Thymus (tissue), 11 donors: ENCODE data around the gene AOX1. TPM values are rescaled to one million over a fixed set of nuclear protein-coding genes. Genes with fewer than 3 reads are reported as not detected.
"Not testable (repeated sequence)": the region's sequence is repeated elsewhere in the genome, so short reads cannot be mapped to it uniquely, and the experiment has no call there.

Source experiments
- DNase-seq, 9 donors: peaks; one replicate each; pipeline ENCODE4 v3.0.0-alpha.2; 2013; ENCODE audit warnings: low spot score in 9 of 9, low read depth in 6 of 9, missing footprints in 1 of 9
- H3K27ac ChIP-seq, 2 donors: one replicate each; pipeline ENCODE4 v1.5.1; 2013; ENCODE audit warnings: control low read depth in 1 of 2, low read depth in 1 of 2, low read length in 1 of 2, mild to moderate bottlenecking in 1 of 2, moderate library complexity in 1 of 2
- H3K27me3 ChIP-seq, 2 donors: one replicate each; pipeline ENCODE4 v1.5.1; 2013; ENCODE audit warnings: low read length in 1 of 2; ENCODE audit not compliant: control insufficient read depth in 2 of 2, insufficient read depth in 1 of 2
- H3K36me3 ChIP-seq, 2 donors: one replicate each; pipeline ENCODE4 v1.5.1; 2013; ENCODE audit warnings: low read length in 1 of 2, mild to moderate bottlenecking in 1 of 2, moderate library complexity in 1 of 2; ENCODE audit not compliant: control insufficient read depth in 2 of 2, insufficient read depth in 2 of 2
- H3K4me1 ChIP-seq, 2 donors: one replicate each; pipeline ENCODE4 v1.5.1; 2013; ENCODE audit warnings: low read length in 2 of 2; ENCODE audit not compliant: control insufficient read depth in 2 of 2, insufficient read depth in 2 of 2
- H3K4me3 ChIP-seq, 2 donors: one replicate each; pipeline ENCODE4 v1.5.1; 2013; ENCODE audit warnings: low read length in 2 of 2, control low read depth in 1 of 2, mild to moderate bottlenecking in 1 of 2
- H3K9me3 ChIP-seq, 2 donors: one replicate each; pipeline ENCODE4 v1.5.1; 2013; ENCODE audit warnings: low read length in 1 of 2, mild to moderate bottlenecking in 1 of 2; ENCODE audit not compliant: control insufficient read depth in 2 of 2, insufficient read depth in 1 of 2
- WGBS: extraction: QIAGEN DNeasy Blood & Tissue Kit; methylation state at CpG from one replicate; pipeline ENCODE4 v1.1.7; 2013; 5-methylcytosine and 5-hydroxymethylcytosine counted together
- polyA plus RNA-seq: library from polyadenylated mRNA; stranded (reverse); fragments of 200-250 nt; gene quantifications from one replicate; pipeline ENCODE4 v1.2.3, GENCODE V29; 2013
- total RNA-seq: library from RNA; stranded (reverse); fragments of 120-200 nt; gene quantifications from one replicate; pipeline ENCODE4 v1.2.4, GENCODE V29; 2013
- donor health status: healthy.

Gene AOX1
- total and polyA plus RNA-seq, 2 donors, result 0.42 to 10.7 TPM

DNA sequence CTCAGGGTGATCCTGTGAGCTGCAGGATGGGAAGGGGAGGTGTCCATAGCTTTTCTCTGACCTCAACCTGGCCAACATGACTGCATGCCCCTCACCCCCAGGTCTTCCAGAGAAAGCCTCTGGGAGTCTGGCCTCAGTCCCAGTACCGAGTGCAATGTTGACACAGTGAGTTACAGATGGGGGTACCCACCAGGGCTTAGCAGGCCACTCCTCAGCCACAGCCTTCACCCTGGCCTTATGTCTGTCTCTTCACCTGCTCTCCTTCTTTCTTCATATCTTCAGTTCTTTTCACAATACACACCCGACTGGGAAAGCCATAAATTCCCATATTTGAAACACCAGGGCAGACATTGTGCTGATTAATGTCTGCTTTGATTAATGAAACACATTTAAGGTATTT, 33.5 kb downstream of the AOX1 start:
- Histone ChIP-seq H3K4me3 (no peak overlapping the region), H3K4me1 (peaks cover 7 to 27% of the 10 kb centered on the region in 2 donors), H3K27ac (no peak overlapping the region), H3K27me3 (no peaks in the 10 kb centered on the region), H3K36me3 (no peaks in the 10 kb centered on the region), H3K9me3 (no peaks in the 10 kb centered on the region)
- WGBS, result 95% methylated on average over 2 of the region's 2 CpGs
- DNase-seq, result no peak

GRCh38 chr2:200620606-200621390, 35.0 kb downstream of the AOX1 start:
- DNase-seq, result no peak
- no peak overlapping the region for H3K4me3 ChIP-seq
- H3K4me1 ChIP-seq, result peaks cover 7 to 27% of the 10 kb centered on the region in 2 donors
- no peak overlapping the region for H3K27ac ChIP-seq
- 94% methylated on average over 7 of the region's 7 CpGs for WGBS
- no peaks in the 10 kb centered on the region for H3K27me3 ChIP-seq
- H3K36me3 ChIP-seq, result no peaks in the 10 kb centered on the region
- H3K9me3 ChIP-seq, result no peaks in the 10 kb centered on the region

DNA sequence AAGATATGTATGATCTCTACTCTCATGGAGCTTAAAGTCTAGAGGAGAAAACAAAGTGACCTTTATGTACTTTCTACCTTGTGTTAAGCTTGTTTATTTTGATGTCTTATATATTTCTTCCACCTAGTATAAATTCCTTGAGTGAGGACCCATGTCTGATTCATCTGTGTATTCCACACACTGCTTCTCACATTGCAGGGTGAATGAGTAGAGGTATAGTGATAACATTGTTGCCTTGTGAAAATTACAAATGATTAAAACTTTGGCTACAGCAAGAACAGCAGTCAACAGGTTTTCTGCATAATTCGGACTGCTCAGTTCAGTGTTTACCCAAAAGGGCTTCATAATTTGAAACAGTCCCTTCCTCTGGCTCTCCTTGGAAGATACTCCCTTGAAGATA, 36.3 kb downstream of the AOX1 start:
- Histone ChIP-seq H3K36me3 (no peaks in the 10 kb centered on the region), H3K27ac (no peak overlapping the region), H3K27me3 (no peaks in the 10 kb centered on the region), H3K9me3 (no peaks in the 10 kb centered on the region), H3K4me3 (no peak overlapping the region), H3K4me1 (peaks cover 7 to 27% of the 10 kb centered on the region in 2 donors)
- no peak for DNase-seq
- 94% methylated on average over 1 of the region's 1 CpG for WGBS

DNA sequence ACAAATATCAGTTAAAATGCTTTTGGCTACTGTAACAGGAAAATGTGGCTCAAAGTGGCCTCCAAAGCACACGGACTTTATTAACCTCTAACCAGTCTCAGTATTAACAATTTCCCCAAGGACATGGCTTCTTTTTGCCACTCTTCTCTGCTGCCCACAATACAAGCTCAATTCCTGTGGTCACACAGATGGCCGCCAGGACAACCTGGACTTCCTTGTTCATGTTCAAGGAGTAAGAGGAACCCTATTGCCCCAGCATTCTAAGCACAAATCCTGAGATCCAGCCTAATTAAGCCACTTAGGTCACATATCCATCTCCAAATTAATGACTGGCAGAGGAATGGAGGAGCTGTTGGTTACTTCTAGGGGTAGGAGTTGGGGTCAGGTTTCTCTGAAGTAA, 38.2 kb downstream of the AOX1 start:
- no peaks in the 10 kb centered on the region for H3K36me3 ChIP-seq

GRCh38 chr2:200624658-200625057, 38.8 kb downstream of the AOX1 start:
- 98% methylated on average over 3 of the region's 3 CpGs for WGBS
- Histone ChIP-seq H3K9me3 (no peaks in the 10 kb centered on the region), H3K4me1 (peaks cover 0 to 5% of the 10 kb centered on the region in 2 donors), H3K36me3 (no peaks in the 10 kb centered on the region), H3K27me3 (no peaks in the 10 kb centered on the region), H3K27ac (no peak overlapping the region), H3K4me3 (no peak overlapping the region)
- DNase-seq, result no peak

More for the DNA sequence above, 38.2 kb downstream of the AOX1 start:
- WGBS, result 96% methylated on average over 2 of the region's 2 CpGs
- Histone ChIP-seq H3K27me3 (no peaks in the 10 kb centered on the region), H3K9me3 (no peaks in the 10 kb centered on the region), H3K4me1 (peaks cover 4 to 10% of the 10 kb centered on the region in 2 donors), H3K27ac (no peak overlapping the region), H3K4me3 (no peak overlapping the region)
- DNase-seq, result no peak

- Histone ChIP-seq H3K4me3 (no peak overlapping the region), H3K4me1 (peaks cover 0 to 5% of the 10 kb centered on the region in 2 donors), H3K36me3 (no peaks in the 10 kb centered on the region), H3K27me3 (no peaks in the 10 kb centered on the region), H3K9me3 (no peaks in the 10 kb centered on the region), H3K27ac (no peak overlapping the region)
- 98% methylated on average over 2 of the region's 2 CpGs for WGBS
- no peak for DNase-seq
Observed at GRCh38 chr2:200625282-200625681, 39.5 kb downstream of the AOX1 start.

GRCh38 chr2:200625958-200626363, 40.1 kb downstream of the AOX1 start:
- DNase-seq, result no peak
- 94% methylated on average over 2 of the region's 2 CpGs for WGBS
- peaks cover 0 to 5% of the 10 kb centered on the region in 2 donors for H3K4me1 ChIP-seq
- no peaks in the 10 kb centered on the region for H3K27me3 ChIP-seq
- no peak overlapping the region for H3K4me3 ChIP-seq
- no peak overlapping the region for H3K27ac ChIP-seq
- H3K9me3 ChIP-seq, result no peaks in the 10 kb centered on the region
- no peaks in the 10 kb centered on the region for H3K36me3 ChIP-seq

GRCh38 chr2:200627110-200627770, 41.4 kb downstream of the AOX1 start:
- Histone ChIP-seq H3K27ac (no peak overlapping the region), H3K4me1 (peaks cover 0 to 5% of the 10 kb centered on the region in 2 donors), H3K27me3 (no peaks in the 10 kb centered on the region), H3K4me3 (no peak overlapping the region), H3K9me3 (no peaks in the 10 kb centered on the region), H3K36me3 (no peaks in the 10 kb centered on the region)
- WGBS, result 93% methylated on average over 4 of the region's 4 CpGs
- no peak for DNase-seq

DNA sequence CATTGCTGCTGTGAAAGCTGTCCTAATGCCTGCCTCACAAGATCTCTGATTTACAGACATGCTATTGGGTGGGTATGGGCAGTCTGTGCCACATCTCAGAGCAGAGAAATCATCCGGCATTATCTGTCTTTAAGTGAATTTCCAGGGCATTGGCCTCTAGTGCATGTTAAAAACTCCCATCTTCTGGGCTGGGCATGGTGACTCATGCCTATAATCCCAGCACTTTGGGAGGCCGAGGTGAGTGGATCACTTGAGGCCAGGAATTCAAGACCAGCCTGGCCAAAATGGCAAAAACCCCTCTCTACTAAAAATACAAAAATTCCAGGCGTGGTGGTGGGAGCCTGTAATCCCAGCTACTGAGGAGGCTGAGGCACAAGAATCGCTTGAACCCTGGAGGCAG, 42.6 kb downstream of the AOX1 start:
- H3K9me3 ChIP-seq, H3K36me3 ChIP-seq, H3K4me3 ChIP-seq, H3K27me3 ChIP-seq, DNase-seq, H3K4me1 ChIP-seq, H3K27ac ChIP-seq: not testable (repeated sequence)
- WGBS, result 98% methylated on average over 4 of the region's 4 CpGs
